Right lobe of liver (tissue), 4 donors: ENCODE measurements around the gene ESX1.

Experiments
- POLR2A ChIP-seq: fragments of 450-650 bp; IDR thresholded peaks from one replicate; pipeline ENCODE4 v1.6.1; 2017; ENCODE audit warnings: antibody characterized with exemption, mild to moderate bottlenecking
- TF ChIP-seq, protein P1 (sequence below), 4 donors: fragments of 200-600 bp in 3 of 4; fragments of 450-650 bp in 1 of 4; IDR thresholded peaks; one replicate each; pipeline versions ENCODE4 v1.5.1 to v1.8.0; 2016 to 2022; ENCODE audit warnings: antibody characterized with exemption in 4 of 4, mild to moderate bottlenecking in 2 of 4
- donor health status: DM: no; HTN: no; CAD: no.
- donor health status: DM: no; HTN: no; CAD: no.
- donor health status: DM: no; HTN: yes; CAD: no.

DNA sequence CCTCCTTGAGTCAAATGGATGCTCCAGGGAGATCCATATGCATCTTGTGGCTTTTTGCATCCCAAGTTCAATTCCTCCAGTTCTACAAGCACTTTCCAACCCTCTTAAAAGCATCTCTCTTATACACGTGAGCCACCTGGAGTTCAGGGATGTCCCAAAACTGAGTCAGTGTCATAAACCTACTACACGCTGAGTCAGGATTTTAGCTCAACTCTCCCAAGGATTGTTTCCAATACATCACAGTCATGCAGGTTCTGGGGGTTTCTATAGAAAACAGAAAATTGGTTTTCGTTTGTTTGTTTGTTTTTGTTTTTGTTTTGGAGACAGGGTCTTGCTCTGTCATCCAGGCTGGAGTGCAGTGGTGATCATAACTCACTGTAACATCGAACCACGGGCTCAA lies 25.9 kb upstream of the ESX1 start:
- TF ChIP-seq, protein P1, sequence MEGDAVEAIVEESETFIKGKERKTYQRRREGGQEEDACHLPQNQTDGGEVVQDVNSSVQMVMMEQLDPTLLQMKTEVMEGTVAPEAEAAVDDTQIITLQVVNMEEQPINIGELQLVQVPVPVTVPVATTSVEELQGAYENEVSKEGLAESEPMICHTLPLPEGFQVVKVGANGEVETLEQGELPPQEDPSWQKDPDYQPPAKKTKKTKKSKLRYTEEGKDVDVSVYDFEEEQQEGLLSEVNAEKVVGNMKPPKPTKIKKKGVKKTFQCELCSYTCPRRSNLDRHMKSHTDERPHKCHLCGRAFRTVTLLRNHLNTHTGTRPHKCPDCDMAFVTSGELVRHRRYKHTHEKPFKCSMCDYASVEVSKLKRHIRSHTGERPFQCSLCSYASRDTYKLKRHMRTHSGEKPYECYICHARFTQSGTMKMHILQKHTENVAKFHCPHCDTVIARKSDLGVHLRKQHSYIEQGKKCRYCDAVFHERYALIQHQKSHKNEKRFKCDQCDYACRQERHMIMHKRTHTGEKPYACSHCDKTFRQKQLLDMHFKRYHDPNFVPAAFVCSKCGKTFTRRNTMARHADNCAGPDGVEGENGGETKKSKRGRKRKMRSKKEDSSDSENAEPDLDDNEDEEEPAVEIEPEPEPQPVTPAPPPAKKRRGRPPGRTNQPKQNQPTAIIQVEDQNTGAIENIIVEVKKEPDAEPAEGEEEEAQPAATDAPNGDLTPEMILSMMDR (IDR thresholded peaks at IDR 0.05) = no peak
- no peak for TF ChIP-seq POLR2A
